ENCODE measurements around the gene NCK2. TPM values are rescaled to one million over a fixed set of nuclear protein-coding genes. Genes with fewer than 3 reads are reported as not detected.

NCK2 gene
- total RNA-seq (2012; rRNA removed) (15.8 and 25.8 TPM in 2 replicates), polyA plus RNA-seq (2012; rRNA removed) (22.2 and 29.5 TPM in 2 replicates), Bru-seq, nascent RNA (percentile 77 among the genes with signal in this experiment), BruChase-seq, experiment 1, labeled RNA remaining after a 6-hour chase (percentile 62 among the genes with signal in this experiment), BruChase-seq, experiment 2, labeled RNA remaining after a 2-hour chase (percentile 66 among the genes with signal in this experiment)
- 21.0 and 45.4 TPM in 2 replicates for polyA plus RNA-seq (2012; cell fraction: cytosol; rRNA removed)
- 13.7 and 14.9 TPM in 2 replicates for polyA plus RNA-seq (2012; cell fraction: nucleus; rRNA removed; ENCODE audit: low replicate concordance)
- long read RNA-seq, transcript NCK2-205 (4 exons, 1,795 nt): minor isoform, 6 of 108 reads
- long read RNA-seq, transcript NCK2-201 (5 exons, 2,683 nt): major isoform, 73 of 108 reads
- long read RNA-seq, partial matches to known transcripts: 20 of 108 reads
- long read RNA-seq, other reads (novel, unspliced or antisense): 9 of 108 reads

DNA sequence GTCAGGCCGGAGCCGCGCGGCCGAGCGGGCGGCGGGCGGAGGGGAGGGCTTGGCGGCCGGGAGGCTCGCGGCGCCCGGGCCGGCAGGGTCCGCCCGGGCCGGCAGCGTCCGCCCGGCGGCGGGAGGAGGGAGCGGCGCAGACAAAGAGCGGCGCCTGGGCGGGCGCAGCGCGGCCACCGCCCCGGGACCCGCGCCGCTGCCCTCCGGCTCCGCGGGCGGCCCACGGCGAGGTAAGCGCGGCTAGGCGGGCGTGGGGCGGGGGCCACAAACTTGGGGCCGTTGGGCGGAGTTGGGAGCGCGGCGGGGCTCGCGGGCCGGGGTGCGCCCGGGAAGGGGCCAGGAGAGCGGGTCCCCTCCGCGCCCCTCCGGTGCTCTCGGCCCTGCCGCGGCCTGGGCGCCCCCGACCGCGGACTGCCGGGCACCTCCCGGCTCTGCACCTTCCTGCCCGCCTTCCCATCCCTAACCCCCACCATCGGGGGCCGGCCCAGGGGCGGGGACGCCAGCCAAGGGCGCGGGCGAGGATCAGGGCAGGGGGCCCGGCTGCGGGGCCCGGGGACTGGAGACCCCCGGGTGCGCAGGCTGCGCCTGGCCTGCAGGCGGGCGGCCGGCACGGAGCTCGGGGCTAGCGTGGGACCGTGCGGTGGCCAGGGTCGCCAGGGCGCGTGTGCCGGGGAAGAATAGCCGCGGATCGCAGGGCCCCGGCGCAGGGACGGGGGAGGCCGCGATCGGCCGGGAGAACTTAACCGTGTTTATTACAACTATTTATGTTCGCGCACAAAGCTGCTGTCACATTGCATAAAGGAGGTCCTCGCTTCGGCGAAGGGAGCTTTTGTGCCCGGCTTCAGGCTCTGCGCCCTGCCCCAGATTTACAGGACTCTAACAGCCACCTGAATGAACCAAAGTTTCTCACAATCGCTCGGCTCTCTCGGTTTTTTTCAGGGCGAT is at the start of gene NCK2:
Gene NCK2, plus strand, starts transcription at position 4 of the 945 bp plus-strand sequence. CDS start 110,152 bp downstream, outside the sequence.
- Histone ChIP-seq H2BK120ac (ENCODE audit: low read depth, low read length) (peak within 1 kb of the TSS; percentile 16; the same call in 1 of the 2 replicates), H4K5ac (ENCODE audit: low read depth, low read length) (peak within 1 kb of the TSS; percentile 79), H3K4me2 (ENCODE audit: low read depth, low read length) (peak within 1 kb of the TSS; percentile 87), H3K14ac (replicated peaks; ENCODE audit: low read depth, low read length) (peak within 1 kb of the TSS; percentile 55), H3K56ac (ENCODE audit: extremely low read depth, insufficient read depth, low read length) (peak within 1 kb of the TSS; percentile 38; the same call in 1 of the 2 replicates), H4K20me1 (ENCODE audit: insufficient read depth, low read length) (peaks cover 48% of the 10 kb centered on the region), H3K9me1 (ENCODE audit: insufficient read depth, low read length) (peaks cover 12% of the 10 kb centered on the region), H3K4me1 (ENCODE audit: control insufficient read depth, insufficient read depth, low read length) (peaks cover 6% of the 10 kb centered on the region), H3K79me1 (ENCODE audit: low read depth in 1 of 2, low read length in 2 of 2) (peaks cover 40 to 48% of the 10 kb centered on the region in 2 experiments), H3K4ac (ENCODE audit: low read depth, low read length) (0 out of 2 replicates have a peak within 1 kb of the TSS, but pooled peaks have one; percentile 39), H2AK9ac (replicated peaks; ENCODE audit: low read depth, low read length, poor library complexity) (peak within 1 kb of the TSS; percentile 79), H2AK5ac (ENCODE audit: low read depth, low read length) (no peak within 1 kb of the TSS), H2BK5ac (ENCODE audit: low read depth, low read length, poor library complexity, severe bottlenecking) (peak within 1 kb of the TSS; percentile 17), H2BK15ac (ENCODE audit: low read depth, low read length) (no peak within 1 kb of the TSS), H2AFZ (replicated peaks; ENCODE audit: low read length, poor library complexity) (peak within 1 kb of the TSS; percentile 88), H3K27me3 (ENCODE audit: control insufficient read depth, insufficient read depth, low read length) (peaks cover 4% of the 10 kb centered on the region), H2BK20ac (ENCODE audit: low read depth, low read length) (no peak within 1 kb of the TSS), H3K9me3 (ENCODE audit: control insufficient read depth, insufficient read depth, low read length) (no peaks in the 10 kb centered on the region), H4K8ac (ENCODE audit: low read depth in 2 of 2, low read length in 2 of 2) (peak within 1 kb of the TSS; percentile 4 to 32; a peak in 3 of 4 replicates), H3K23ac (ENCODE audit: low read depth, low read length) (peak within 1 kb of the TSS; percentile 22), H3K27ac (ENCODE audit: insufficient read depth, low read length) (peak within 1 kb of the TSS; percentile 59), H4K91ac (ENCODE audit: insufficient read depth, low read depth, low read length) (no peak within 1 kb of the TSS; the same call in 1 of the 2 replicates), H3K18ac (ENCODE audit: low read depth, low read length) (peak within 1 kb of the TSS; percentile 24), H3K4me3 (ENCODE audit: insufficient read depth, low read depth, low read length) (peak within 1 kb of the TSS; percentile 87), H3K36me3 (ENCODE audit: control insufficient read depth, insufficient read depth, low read length) (no peaks in the 10 kb centered on the region), H3K9ac (ENCODE audit: low read depth, low read length) (peak within 1 kb of the TSS; percentile 85)
- ChIA-PET CTCF (no interaction called here), POLR2A (ENCODE audit: unreplicated experiment) (no interaction called here)
- intact Hi-C loops (cut with micrococcal nuclease) (loop anchor here (5.0 to 10.0 kb wide), 5 partner anchors 122 to 400 kb away; no protein-coding TSS in a partner anchor), in situ Hi-C loops (cut with MboI; ENCODE audit: low sequenced_read_pairs) (no loop called here), dilution Hi-C loops (cut with HindIII; ENCODE audit: low sequenced_read_pairs, unreplicated experiment) (no loop called here)
- no TSS peak for BruUV-seq (replicated peaks)
- WGBS, 2 experiments (ENCODE audit: extremely low coverage in 2 of 2, insufficient read length in 1 of 2): 0% methylated on average over 49 of the region's 119 CpGs; no CpG with 5 or more reads in 1 of the 2 experiments
- DNase-seq (peak; percentile 29), ATAC-seq (ENCODE audit: low read depth) (peak; percentile 60)
- TF ChIP-seq RAD21 (IDR thresholded peaks at IDR 0.05; ENCODE audit: low read length) (no peak), MXI1 (IDR thresholded peaks at IDR 0.05; ENCODE audit: borderline replicate concordance, low read depth, low read length) (no peak; the same call in 1 of the 2 replicates), RFX5 (IDR thresholded peaks at IDR 0.05; ENCODE audit: low read depth, low read length) (no peak), RCOR1 (IDR thresholded peaks at IDR 0.05; ENCODE audit: insufficient replicate concordance, low read length) (no peak), CHD1 (IDR thresholded peaks at IDR 0.05; ENCODE audit: low read depth, low read length) (no peak), SMC3 (IDR thresholded peaks at IDR 0.05; ENCODE audit: low read depth, low read length) (no peak), MAZ (IDR thresholded peaks at IDR 0.05; ENCODE audit: borderline replicate concordance, low read depth, low read length) (no peak; the same call in 1 of the 2 replicates), CEBPB (IDR thresholded peaks at IDR 0.05; ENCODE audit: low read depth, low read length) (no peak), MAFK (IDR thresholded peaks at IDR 0.05; ENCODE audit: low read depth, low read length) (no peak), POLR2A (IDR thresholded peaks at IDR 0.05; ENCODE audit: low read depth, low read length) (no peak), NFE2L2 (IDR thresholded peaks at IDR 0.05; ENCODE audit: low read depth, low read length) (no peak)
- TF ChIP-seq, protein P1, sequence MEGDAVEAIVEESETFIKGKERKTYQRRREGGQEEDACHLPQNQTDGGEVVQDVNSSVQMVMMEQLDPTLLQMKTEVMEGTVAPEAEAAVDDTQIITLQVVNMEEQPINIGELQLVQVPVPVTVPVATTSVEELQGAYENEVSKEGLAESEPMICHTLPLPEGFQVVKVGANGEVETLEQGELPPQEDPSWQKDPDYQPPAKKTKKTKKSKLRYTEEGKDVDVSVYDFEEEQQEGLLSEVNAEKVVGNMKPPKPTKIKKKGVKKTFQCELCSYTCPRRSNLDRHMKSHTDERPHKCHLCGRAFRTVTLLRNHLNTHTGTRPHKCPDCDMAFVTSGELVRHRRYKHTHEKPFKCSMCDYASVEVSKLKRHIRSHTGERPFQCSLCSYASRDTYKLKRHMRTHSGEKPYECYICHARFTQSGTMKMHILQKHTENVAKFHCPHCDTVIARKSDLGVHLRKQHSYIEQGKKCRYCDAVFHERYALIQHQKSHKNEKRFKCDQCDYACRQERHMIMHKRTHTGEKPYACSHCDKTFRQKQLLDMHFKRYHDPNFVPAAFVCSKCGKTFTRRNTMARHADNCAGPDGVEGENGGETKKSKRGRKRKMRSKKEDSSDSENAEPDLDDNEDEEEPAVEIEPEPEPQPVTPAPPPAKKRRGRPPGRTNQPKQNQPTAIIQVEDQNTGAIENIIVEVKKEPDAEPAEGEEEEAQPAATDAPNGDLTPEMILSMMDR (conservative IDR thresholded peaks at IDR 0.05; ENCODE audit: low read depth, low read length): no peak

All from IMR-90 (cell line).